ENCODE data around the gene SMIM12.
"Not testable (repeated sequence)": the region's sequence is repeated elsewhere in the genome, so short reads cannot be mapped to it uniquely, and the experiment has no call there.

The SMIM12 gene

DNA sequence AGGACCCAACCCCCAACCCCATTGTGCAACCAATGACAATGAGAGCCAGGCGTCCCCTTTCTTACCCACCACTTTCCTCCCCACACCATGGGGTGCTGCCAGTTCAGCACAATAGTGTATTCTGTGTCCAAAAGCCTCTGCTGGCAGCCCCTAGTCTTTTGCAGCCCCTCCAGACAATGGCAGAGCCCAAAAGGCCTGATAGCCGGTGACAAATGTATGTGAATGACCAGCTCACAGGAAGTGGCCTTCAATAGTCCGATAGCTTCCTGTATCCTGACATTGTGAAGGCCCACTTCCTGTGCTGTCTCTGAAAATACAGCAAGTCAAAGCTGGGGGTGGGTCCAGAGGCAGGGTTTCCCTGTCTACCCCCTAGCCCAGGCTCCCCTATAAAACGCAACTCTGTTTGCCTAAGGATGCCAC is 16.6 kb downstream of the SMIM12 start:
- DNase-seq, result no peak

DNA sequence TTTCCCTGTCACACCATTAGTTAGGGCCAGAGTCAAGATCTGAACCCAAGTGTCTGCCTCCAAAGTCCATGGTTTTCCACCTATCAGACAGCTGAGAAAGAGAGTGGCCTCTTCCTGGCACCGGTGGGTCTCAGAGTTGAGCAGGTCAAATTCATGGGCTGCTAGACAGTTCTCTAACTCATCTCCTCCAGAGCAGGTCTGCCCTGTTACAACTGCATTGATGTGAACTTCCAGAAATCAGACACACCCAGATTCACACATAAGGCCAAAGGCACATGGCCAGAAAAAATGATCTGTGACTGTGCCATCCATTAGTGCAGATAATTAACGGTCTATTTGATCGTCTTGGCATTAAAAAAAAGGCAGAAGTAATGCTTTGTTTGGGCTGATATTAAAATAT is 17.5 kb downstream of the SMIM12 start:
- DNase-seq, result no peak

DNA sequence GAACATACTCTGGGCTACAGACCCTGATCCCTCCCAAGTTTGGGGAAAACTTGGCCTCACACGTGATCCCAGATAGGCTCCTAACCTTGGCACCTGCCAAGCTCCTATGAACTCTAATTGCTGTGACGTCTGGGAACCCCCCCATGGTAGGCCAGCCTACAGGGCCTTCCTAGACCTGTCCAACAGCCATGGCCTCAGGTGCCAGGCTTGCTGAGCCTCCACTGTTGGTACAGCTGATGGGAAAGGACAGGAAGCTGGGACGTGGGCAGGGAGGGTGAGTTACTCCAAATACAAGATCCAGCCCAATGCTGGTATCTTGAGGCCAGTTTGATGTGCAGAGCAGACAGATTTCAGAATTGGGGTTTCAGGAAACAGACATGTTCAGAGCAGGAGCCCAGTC is 19.1 kb downstream of the SMIM12 start:
- DNase-seq, result no peak

DNA sequence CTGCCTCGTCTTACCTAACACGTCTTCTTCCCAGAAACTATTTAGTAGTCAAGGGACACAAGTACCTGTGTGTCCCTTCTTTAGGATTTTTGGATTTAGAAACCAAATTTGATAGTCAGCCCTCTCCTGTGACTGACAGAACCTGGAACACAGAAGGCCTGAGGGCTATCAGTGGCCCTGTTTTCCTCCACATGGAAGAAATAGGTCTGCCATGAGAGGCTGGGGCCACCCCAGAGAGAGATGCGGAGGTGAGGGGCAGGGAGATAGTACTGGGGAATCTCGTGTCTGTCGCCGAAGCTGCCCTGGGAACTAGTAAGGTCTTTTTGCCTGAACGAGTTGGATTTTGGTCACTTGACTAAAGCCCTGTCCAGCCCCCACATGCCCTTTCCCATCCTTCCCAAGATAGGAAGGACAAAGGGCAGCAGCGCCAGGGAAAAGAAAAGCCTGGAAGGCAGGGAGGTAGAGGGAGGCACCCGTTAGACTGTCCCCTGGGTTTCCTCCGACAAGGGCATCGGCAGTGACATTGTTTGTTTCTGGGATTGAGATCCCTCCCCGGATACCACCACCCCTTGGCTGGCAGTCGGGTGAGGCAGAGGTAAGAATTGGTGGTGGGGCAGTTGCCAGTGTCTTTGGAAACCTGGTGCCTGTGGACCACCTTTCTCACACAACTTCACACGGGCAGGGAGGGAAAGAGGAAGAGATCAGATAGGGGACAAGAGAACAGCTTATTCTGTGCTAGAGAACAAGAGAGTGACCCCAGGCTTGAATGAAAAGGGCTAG is 19.8 kb downstream of the SMIM12 start:
- no peak for DNase-seq

DNA sequence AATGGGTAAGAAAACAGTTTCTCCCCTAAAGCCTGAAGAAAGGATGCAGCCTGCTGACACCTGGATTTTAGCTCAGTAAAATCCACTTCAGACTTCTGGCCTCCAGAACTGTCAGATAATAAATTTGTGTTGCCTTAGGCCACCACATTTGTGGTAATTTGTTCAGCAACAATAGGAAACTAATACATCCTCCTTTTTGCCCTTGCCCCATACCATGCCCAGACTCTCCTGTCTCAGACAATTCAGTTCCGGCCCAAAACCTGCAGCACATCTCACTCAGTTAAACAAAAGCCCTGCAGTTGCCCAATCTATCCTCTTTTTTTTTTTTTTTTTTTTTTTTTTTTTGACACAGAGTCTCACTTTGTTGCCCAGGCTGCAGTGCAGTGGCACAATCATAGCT is 25.8 kb downstream of the SMIM12 start:
- no peak for DNase-seq

DNA sequence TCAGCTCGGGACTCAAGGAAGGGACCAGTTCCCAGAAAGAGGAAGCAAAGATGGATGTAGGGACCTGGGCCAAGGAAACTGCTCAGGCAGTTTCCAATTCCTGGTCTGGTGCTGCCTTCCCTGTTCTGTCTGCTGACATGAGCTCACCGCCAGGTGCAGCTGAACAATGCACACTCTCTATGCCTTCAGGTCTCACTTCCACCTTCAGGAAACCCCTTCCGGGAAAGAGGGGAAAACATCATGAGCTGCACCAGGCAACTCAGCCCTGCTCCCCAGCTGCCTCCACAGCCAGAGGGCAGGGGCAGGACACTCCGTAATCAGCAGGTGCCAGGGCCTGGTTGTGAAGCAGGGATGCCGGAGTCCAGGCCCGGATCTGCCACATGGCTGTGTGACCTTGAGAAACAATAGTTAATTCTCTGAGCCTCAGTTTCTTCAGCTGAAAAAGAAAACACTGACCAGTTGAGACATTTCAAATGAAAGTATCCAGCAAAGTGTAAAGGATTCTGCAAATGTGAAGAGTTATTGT is 27.8 kb downstream of the SMIM12 start:
- DNase-seq, result no peak

DNA sequence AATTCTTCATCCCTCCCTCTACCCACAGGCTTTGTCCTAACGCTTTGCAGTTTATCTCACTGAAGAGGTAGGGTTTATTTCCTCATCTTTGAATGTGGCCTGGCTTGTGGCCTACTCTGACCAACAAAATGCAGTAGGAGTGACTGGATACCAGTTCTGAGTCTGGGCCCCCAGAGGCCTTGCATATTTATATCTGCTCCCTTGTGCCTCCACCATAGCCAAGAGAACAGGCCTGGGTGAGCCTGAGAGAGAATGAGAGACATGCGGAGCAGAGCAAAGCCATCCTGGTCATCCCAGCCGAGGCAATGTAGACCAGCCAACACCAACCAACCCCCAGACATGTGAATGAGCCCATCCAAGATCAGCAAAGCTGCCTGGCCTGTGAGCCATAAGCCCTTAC is 30.3 kb downstream of the SMIM12 start:
- no peak for DNase-seq

DNA sequence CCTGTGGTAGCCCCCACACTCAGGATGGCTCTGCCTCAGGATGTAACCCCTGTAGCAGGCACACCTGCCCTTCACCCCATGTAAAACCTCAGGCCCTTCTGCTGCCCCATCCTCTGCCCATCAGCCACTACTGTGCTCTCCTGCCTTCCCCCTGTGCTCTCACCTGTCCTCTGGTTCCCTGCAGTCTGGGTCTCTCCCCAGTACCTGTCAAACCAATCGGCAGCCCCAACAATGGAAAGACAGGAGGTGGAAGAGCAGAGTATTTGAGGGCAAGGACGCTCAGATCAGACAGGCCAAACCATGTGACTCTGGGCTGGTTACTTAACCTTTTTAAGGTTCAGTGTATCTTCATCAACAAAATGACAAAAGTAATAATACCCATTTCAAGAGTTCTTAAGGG is 30.9 kb downstream of the SMIM12 start:
- no peak for DNase-seq

DNA sequence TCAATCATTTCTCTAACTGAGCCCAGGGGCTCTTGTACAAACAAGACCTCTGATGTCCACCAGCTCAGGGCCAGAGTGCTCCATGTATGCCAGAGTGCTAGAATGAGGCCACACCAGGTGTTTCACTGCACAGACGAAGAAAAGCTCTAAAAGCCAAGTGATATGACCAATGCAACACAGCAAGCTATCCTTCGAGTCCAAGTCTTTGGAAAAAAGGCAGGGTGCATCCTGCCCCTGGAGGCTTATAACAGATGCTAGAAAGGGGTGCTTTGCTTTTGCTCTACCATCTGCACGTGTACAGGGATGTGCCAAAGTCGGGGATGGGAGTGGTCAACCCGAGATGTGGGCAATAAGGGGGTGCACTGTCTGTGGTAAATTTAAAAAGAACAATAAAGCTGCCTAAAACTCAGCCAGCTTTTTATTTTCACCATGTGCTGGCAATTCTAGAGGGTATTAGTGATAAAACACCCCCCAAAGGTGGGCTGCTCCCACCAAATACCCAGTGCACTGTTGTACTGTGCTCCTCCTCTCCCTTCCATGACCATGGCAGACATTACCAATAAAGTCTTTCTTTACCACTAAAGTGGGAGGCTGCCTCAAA is 32.1 kb downstream of the SMIM12 start:
- DNase-seq, result no peak

DNA sequence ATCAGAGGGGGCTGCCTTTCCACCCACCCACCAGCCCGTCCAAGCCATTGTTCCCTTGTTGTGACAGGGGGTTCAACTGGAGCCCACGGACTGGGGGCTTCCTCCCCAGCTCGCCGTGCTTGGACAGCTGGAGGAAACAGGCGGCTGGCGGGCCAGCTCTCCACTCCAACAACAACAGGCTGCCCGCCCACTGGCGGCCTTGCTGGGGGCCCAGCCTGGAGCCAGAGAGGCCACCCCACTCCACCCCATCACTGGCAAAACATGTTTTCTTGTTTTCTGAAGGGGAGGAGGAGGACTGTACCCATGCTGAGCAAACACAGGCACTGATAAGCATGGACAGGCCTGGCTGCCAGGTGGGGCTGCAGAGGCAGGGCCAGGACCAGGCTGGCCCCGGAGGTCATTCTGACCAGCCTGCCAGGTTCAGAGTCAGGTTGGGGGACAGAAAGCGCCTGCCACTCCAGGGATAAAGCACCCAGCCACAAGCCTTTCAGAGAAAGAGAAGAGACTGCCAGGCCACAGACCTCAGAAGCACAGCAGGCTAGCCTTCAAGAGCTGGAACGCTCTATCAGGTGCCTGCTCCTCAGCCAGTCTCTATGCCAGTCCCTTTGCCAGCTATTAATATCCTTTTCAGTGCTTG is 34.0 kb downstream of the SMIM12 start:
- DNase-seq, result no peak

DNA sequence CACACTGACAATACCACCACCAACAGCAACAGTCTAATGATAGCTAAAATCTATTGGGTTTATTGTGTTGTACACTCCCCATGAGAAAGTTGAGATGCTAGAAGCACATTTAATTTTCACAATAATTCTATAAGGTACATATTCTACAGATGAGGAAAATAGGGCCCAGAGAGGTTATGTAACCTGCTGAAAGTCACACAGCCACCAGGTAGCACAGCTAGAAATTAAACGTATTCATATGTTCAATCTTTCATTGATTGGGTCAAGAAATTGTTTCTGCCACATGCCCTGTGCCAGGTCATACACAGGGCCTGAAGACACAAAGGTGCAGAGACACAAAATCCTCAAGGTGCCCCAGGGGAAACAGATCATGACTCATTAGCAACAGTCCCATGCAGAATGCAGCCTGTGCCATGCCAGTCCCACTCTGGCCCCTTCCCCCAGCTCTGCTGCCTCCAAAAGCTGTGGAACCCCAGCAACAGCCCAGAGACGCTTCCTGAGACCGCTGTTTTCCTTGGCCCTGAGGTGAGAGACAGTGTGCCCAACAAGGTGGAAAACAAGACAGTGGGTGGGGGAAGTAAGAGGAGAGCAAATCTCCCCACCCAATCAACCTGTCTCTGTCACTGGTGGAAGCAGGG is 34.6 kb downstream of the SMIM12 start:
- no peak for DNase-seq

DNA sequence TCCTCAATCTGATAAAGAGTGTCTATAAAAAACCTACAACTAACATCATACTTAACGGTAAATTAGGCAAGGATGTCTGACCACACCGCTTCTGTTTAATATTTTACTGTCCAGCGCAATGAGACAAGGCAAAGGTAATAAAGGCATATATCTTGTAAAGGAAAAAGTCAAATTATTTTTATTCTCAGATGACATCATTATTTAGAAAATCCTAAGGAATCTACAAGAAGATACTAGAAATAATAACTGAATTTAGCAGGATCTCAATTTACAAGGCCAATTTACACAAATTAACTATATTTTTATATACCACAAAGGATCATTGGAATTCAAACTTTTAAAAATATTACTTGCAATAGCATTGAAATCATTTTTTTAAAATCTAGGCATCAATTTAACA is 37.3 kb downstream of the SMIM12 start:
- DNase-seq, result peak in 1 of 2 donors; percentile 20

DNA sequence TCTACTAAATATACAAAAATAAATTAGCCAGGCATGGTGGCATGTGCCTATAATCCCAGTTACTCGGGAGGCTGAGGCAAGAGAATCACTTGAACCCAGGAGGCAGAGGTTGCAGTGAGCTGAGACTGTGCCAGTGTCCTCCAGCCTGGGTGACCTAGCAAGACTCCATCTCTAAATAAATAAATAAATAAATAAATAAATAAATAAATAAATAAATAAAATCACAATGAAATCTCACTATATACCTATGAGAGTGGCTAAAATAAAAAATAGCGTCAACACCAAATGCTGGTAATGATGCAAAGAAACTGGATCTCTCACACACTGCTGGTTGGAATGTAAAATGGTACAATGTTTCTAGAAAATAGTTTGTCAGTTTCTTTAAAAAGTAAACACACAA is 40.7 kb downstream of the SMIM12 start:
- not testable (repeated sequence) for DNase-seq

DNA sequence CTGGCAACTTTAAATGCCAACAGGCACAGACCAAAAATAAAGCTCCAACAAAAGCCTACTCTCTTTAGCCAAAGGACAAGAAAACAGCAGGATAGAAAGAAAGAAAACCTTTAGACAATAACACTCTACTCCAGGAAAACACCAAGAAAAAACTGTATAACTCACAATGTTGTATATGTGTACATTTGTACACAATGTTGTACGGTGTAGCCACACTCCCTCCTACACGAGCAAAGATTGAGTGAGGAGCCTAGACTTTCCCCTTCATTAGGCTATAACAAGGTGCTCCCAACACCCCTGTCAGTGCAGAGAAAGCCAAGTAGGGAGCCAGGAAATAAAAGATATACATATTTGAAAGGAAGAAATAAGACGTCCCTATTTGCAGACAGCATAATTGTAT is 42.8 kb downstream of the SMIM12 start:
- DNase-seq, result no peak

DNA sequence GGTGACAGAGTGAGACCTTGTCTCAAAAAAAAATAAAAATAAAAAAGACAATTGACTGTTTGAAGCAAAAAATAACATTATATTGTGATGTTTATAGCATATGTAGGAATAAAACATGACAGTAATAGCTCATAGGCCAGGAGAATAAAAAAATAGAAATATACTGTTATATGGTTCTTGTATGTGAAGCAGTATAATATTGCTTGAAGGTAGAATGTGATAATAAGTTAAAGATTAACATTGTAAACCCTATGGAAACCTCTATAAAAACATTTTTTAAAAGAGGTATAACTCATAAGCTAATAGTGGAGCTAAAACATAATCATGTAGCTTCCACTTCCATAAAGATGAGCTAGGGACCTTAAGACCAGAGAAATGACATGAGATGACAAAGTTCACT is 43.2 kb downstream of the SMIM12 start:
- no peak for DNase-seq

DNA sequence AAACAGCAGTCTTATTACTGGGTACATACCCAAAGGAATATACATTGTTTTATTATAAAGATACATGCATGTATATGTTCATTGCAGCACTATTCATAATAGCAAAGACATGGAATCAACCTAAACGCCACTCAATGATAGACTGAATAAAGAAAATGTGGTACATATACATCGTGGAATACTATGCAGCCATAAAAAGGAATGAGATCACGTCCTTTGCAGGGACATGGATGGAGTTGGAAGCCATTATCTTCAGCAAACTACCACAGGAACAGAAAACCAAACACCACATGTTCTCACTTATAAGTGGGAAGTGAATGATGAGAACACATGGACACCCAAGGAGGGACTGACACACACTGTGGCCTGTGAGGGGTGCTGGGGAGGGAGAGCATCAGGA is 48.8 kb downstream of the SMIM12 start:
- not testable (repeated sequence) for DNase-seq

DNA sequence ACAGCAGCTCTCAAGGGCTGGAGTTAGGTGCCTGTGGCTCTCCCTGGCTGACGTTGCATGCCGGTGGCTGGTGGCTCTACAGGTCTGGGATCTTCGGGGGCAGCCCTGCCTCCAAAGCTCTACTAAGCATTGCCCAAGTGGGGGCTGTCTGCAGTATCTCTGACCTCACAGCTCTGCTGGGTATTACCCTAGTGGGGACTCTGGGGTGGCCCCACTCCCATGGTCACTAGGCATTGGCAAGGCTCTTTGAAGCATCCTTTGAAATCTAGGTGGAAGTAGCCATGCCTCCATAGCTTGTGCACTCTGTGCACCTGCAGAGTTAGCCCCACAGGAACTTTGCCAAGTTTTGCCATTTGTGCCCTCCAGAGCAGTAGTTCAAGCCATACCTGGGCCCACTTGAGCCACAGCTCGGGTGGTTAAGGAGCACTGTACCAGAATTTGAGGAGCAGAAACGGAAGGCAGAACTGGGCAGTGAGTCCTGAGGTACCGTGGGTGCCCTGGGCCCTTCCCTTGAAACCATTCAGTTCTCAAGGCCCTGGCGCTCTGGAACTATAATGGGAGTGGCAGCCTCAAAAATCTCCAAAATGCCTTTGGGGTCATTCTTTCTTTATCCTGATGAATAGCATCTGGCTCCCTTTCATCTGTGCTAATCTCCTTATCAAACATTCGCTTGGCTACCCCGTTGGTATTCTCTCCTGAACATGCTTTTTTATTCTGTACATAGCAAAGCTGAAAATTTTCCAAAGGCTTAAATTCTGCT is 51.3 kb downstream of the SMIM12 start:
- DNase-seq, result no peak

DNA sequence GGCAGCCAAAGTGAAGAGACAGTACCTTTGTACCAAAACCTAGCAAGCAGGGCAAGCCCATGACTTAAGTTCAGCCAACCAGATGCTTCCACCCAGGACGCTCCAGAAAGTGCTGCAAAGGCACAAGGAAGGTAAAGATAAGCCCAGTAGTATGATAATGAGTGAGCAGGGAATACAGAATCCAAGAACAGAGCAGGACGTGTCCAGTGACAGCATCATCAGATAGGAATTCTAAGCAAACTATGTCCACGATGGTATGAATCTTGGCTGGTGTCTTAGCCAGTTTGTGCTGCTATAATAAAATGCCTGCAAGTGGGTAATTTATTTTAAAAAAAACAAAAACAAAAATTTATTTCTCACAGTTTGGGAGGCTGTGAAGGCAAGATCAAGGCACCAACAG is 53.2 kb downstream of the SMIM12 start:
- no peak for DNase-seq

DNA sequence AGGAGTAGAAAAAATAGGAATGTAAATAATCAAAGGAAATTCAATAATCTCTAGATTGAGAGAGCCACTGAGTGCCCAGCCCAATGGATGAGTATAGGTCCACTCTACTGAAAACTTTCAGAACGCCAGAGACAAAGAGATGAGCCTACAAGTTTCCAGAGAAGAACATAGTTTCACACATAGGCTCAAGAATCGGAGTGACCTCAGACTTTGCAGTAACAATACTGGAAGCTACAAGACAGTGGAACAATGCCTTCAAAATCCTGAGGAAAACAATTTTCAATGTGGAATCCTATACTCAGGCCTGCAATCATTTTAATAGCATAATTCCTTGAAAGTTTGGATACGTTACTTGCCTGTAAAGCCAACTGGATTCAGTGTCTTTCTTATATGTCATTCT is 55.8 kb downstream of the SMIM12 start:
- DNase-seq, result no peak

Data from inflammatory macrophage (primary cell).